ENCODE measurements around the gene TMEM258. TPM values are rescaled to one million over a fixed set of nuclear protein-coding genes. Genes with fewer than 3 reads are reported as not detected.
A peak's percentile ranks its signal among the peaks of the same experiment; 100 is the strongest.

The TMEM258 gene
- total RNA-seq, 4 donors from 2014 or later: 8.2 to 34.7 (median 23.7) TPM

- in situ Hi-C loops (cut with MboI; ENCODE audit: low pct_ligation_motif_present in 1 of 4, low pct_unique_long_range_greater_than_20kb in 1 of 4, low sequenced_read_pairs in 3 of 4): no loop called here
- H3K27ac ChIP-seq: peak overlapping the region in 1 of 4 donors; percentile 49
- no peak for DNase-seq
- H3K9me3 ChIP-seq: no peaks in the 10 kb centered on the region
- TF ChIP-seq CTCF (IDR thresholded peaks at IDR 0.05) (no peak), POLR2AphosphoS5 (IDR thresholded peaks at IDR 0.05) (no peak), EP300 (IDR thresholded peaks at IDR 0.05; ENCODE audit: low read depth) (no peak), POLR2A (IDR thresholded peaks at IDR 0.05) (no peak)
- H3K27me3 ChIP-seq: peaks cover 14% of the 10 kb centered on the region
- peaks cover 7 to 32% (median 27%) of the 10 kb centered on the region in 4 donors for H3K4me1 ChIP-seq
- no peaks in the 10 kb centered on the region for H3K36me3 ChIP-seq
- 25 to 35% methylated on average over 6 to 17 of the region's 17 CpGs for WGBS, 2 donors (ENCODE audit: low coverage in 1 of 2)
- H3K4me3 ChIP-seq: peak overlapping the region; percentile 34 to 57 (median 50)
- intact Hi-C loops (cut with DNase I; ENCODE audit: low total_unique reads): no loop called here
Measured at GRCh38 chr11:61752925-61753521, 39.4 kb downstream of the TMEM258 start.

- peak; percentile 75 for DNase-seq
- Histone ChIP-seq H3K4me3 (peak within 1 kb of the TSS; percentile 34 to 57 (median 50)), H3K27ac (peak within 1 kb of the TSS in 1 of 4 donors; percentile 49), H3K9me3 (no peaks in the 10 kb centered on the region), H3K27me3 (peaks cover 14% of the 10 kb centered on the region), H3K36me3 (no peaks in the 10 kb centered on the region), H3K4me1 (peaks cover 7 to 37% (median 32%) of the 10 kb centered on the region in 4 donors)
- TF ChIP-seq EP300 (IDR thresholded peaks at IDR 0.05; ENCODE audit: low read depth) (no peak), CTCF (IDR thresholded peaks at IDR 0.05) (peak; percentile 12 to 49 (median 45))
- in situ Hi-C loops (cut with MboI; ENCODE audit: low pct_ligation_motif_present in 1 of 4, low pct_unique_long_range_greater_than_20kb in 1 of 4, low sequenced_read_pairs in 3 of 4): no loop called here
- intact Hi-C loops (cut with DNase I; ENCODE audit: low total_unique reads): no loop called here
- 3% methylated on average over 35 of the region's 93 CpGs; no CpG with 5 or more reads in 1 of the 2 donors for WGBS, 2 donors (ENCODE audit: low coverage in 1 of 2)
Measured at GRCh38 chr11:61752117-61752924, 40.1 kb downstream of the TMEM258 start, which contains the start of gene MYRF. Gene MYRF, plus strand, starts transcription at chr11:61752636. Its CDS starts 109 bp downstream, at chr11:61752745.

- H3K9me3 ChIP-seq: no peaks in the 10 kb centered on the region
- no peak overlapping the region for H3K4me3 ChIP-seq
- no peak for TF ChIP-seq CTCF (IDR thresholded peaks at IDR 0.05)
- no peak for TF ChIP-seq EP300 (IDR thresholded peaks at IDR 0.05; ENCODE audit: low read depth)
- TF ChIP-seq POLR2A (IDR thresholded peaks at IDR 0.05): no peak
- TF ChIP-seq POLR2AphosphoS5 (IDR thresholded peaks at IDR 0.05): no peak
- no peaks in the 10 kb centered on the region for H3K36me3 ChIP-seq
- intact Hi-C loops (cut with DNase I; ENCODE audit: low total_unique reads): no loop called here
- no peak for DNase-seq
- 74% methylated on average over 14 of the region's 14 CpGs; no CpG with 5 or more reads in 1 of the 2 donors for WGBS, 2 donors (ENCODE audit: low coverage in 1 of 2)
- peaks cover 14% of the 10 kb centered on the region for H3K27me3 ChIP-seq
- no peak overlapping the region for H3K27ac ChIP-seq
- H3K4me1 ChIP-seq: peaks cover 7 to 30% (median 25%) of the 10 kb centered on the region in 4 donors
- in situ Hi-C loops (cut with MboI; ENCODE audit: low pct_ligation_motif_present in 1 of 4, low pct_unique_long_range_greater_than_20kb in 1 of 4, low sequenced_read_pairs in 3 of 4): no loop called here
Measured at GRCh38 chr11:61751384-61751783, 41.0 kb downstream of the TMEM258 start.

GRCh38 chr11:61750631-61751273, 41.6 kb downstream of the TMEM258 start:
- in situ Hi-C loops (cut with MboI; ENCODE audit: low pct_ligation_motif_present in 1 of 4, low pct_unique_long_range_greater_than_20kb in 1 of 4, low sequenced_read_pairs in 3 of 4): no loop called here
- TF ChIP-seq EP300 (IDR thresholded peaks at IDR 0.05; ENCODE audit: low read depth) (no peak), POLR2A (IDR thresholded peaks at IDR 0.05) (no peak), POLR2AphosphoS5 (IDR thresholded peaks at IDR 0.05) (no peak), CTCF (IDR thresholded peaks at IDR 0.05) (no peak)
- WGBS, 2 donors (ENCODE audit: low coverage in 1 of 2): 88 to 94% methylated on average over 5 of the region's 5 CpGs
- peaks cover 7 to 24% (median 19%) of the 10 kb centered on the region in 4 donors for H3K4me1 ChIP-seq
- H3K4me3 ChIP-seq: no peak overlapping the region
- H3K36me3 ChIP-seq: no peaks in the 10 kb centered on the region
- no peak for DNase-seq
- H3K27ac ChIP-seq: no peak overlapping the region
- intact Hi-C loops (cut with DNase I; ENCODE audit: low total_unique reads): no loop called here
- H3K27me3 ChIP-seq: peaks cover 14% of the 10 kb centered on the region
- no peaks in the 10 kb centered on the region for H3K9me3 ChIP-seq

All from transverse colon (tissue), 4 donors.